Measurements from ENCODE around the gene CUL4A. TPM values are rescaled to one million over a fixed set of nuclear protein-coding genes. Genes with fewer than 3 reads are reported as not detected.

CUL4A gene
- total and polyA plus RNA-seq, 9 of the 15 experiments (the other 6 are each of a cell fraction or from before 2014, with no cell fraction given), result 21.1 to 92.0 (median 63.2) TPM

DNA sequence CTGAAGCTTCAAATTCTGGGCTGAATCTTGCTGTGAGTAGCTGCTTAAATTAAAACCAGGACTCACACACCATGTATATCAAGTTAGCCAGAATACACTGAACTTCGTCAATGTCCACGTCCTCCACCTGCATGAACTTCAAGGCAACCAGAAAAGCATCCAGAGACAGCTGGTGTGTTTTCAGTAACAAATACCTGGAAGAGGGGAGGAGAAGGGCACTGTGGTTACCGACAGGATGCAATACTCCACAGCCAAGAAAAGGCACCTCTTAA, 30.6 kb upstream of the CUL4A start:
- ChIA-PET POLR2A (interaction anchor here (0.6 to 1.0 kb wide), 3 partner anchors 14 to 133 kb away, joined by 3 to 7 read pairs (median 6); no protein-coding TSS in a partner anchor), CTCF (ENCODE audit: low intra/inter-chr PET ratio) (no interaction called here)
- Histone ChIP-seq H3K4me2 (ENCODE audit: insufficient read depth, low read length) (no peak overlapping the region), H2AFZ (ENCODE audit: low read depth, low read length) (no peak overlapping the region), H3K9me3 (replicated peaks; ENCODE audit: control insufficient read depth, insufficient read depth, low read depth, low read length) (no peaks in the 10 kb centered on the region), H3K4me1 (replicated peaks in 1 of 2; ENCODE audit: control insufficient read depth in 2 of 2, insufficient read depth in 2 of 2, low read length in 2 of 2) (peaks cover 0 to 5% of the 10 kb centered on the region in 2 experiments; a peak in 2 of 5 replicates), H3K79me2 (ENCODE audit: control insufficient read depth, insufficient read depth, low read length) (no peaks in the 10 kb centered on the region), H3K4me3 (no peak overlapping the region), H4K20me1 (replicated peaks; ENCODE audit: control insufficient read depth, insufficient read depth, low read length) (peaks cover 2% of the 10 kb centered on the region; the same call in 1 of the 2 replicates), H3K27ac (ENCODE audit: extremely low read depth, low read depth, low read length) (no peak overlapping the region), H3K36me3 (ENCODE audit: control insufficient read depth, insufficient read depth, low read length) (peaks cover 82% of the 10 kb centered on the region), H3K27me3 (ENCODE audit: control insufficient read depth in 2 of 2, insufficient read depth in 2 of 2, low read length in 2 of 2) (no peaks in the 10 kb centered on the region), H3K9me1 (ENCODE audit: control insufficient read depth, insufficient read depth, low read length) (peaks cover 3% of the 10 kb centered on the region), H3K9ac (ENCODE audit: insufficient read depth in 1 of 2, low read depth in 2 of 2, low read length in 2 of 2) (no peak overlapping the region)
- intact Hi-C loops (cut with micrococcal nuclease) (no loop called here), in situ Hi-C loops (cut with MboI) (no loop called here)
- no peak for TF ChIP-seq ZNF444 (CRISPR knock-in tag; IDR thresholded peaks at IDR 0.05)
- TF ChIP-seq, protein P1, sequence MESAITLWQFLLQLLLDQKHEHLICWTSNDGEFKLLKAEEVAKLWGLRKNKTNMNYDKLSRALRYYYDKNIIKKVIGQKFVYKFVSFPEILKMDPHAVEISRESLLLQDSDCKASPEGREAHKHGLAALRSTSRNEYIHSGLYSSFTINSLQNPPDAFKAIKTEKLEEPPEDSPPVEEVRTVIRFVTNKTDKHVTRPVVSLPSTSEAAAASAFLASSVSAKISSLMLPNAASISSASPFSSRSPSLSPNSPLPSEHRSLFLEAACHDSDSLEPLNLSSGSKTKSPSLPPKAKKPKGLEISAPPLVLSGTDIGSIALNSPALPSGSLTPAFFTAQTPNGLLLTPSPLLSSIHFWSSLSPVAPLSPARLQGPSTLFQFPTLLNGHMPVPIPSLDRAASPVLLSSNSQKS (CRISPR knock-in tag; IDR thresholded peaks at IDR 0.05), result no peak
- TF ChIP-seq XRCC5 (IDR thresholded peaks at IDR 0.05; ENCODE audit: low read depth, low read length), result no peak
- TF ChIP-seq ZNF668 (CRISPR knock-in tag; IDR thresholded peaks at IDR 0.05), result no peak
- TF ChIP-seq MCM5 (IDR thresholded peaks at IDR 0.05; ENCODE audit: low read depth), result no peak
- no peak for ATAC-seq
- no peak for FAIRE-seq
- 100% methylated on average over 2 of the region's 3 CpGs for WGBS (ENCODE audit: insufficient coverage, low coverage, missing lambda C conversion rate)
- BruUV-seq (replicated peaks), result no TSS peak
- no peak for DNase-seq (ENCODE audit: extremely low read depth in 1 of 4, low spot score in 3 of 4)

Measured in K562 (cell line).